Measurements from ENCODE around the gene LRRC2.

The LRRC2 gene, protein sequence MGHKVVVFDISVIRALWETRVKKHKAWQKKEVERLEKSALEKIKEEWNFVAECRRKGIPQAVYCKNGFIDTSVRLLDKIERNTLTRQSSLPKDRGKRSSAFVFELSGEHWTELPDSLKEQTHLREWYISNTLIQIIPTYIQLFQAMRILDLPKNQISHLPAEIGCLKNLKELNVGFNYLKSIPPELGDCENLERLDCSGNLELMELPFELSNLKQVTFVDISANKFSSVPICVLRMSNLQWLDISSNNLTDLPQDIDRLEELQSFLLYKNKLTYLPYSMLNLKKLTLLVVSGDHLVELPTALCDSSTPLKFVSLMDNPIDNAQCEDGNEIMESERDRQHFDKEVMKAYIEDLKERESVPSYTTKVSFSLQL

DNA sequence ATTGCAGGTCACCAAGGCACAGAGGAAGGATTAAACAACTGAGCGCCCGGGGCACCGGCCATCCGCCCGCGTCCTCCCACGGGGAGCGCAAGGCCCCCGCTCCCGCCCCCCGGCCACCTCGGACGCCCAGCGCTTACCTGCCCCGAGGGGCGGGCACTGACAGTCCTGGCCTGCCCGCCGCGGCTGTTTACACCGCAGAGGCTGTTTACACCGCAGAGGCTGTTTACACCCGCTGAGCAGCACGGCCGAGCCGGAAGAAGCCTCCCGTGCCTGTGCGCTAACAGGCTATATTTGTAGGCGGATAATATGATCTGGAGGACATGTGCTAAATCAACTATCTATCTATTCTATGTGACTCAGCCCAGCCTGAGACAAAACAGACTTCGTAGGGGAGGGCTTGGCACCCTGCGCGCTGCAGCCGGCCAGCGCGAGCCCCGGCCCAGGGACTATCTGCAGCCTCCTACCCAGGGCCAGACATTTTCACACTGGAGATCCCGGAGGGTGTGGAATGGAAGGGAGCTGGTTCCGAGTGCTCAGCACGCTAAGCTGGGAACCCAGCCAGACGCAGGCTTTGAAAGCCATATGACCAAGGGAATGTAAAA lies at the start of gene LRRC2:
Gene LRRC2 (minus strand): TSS at position 263 of the 602 bp plus-strand sequence. CDS start 14,711 bp downstream, outside the sequence.
- H4K20me1 ChIP-seq (ENCODE audit: insufficient read depth, low read length), result no peaks in the 10 kb centered on the region
- H3K79me2 ChIP-seq (ENCODE audit: insufficient read depth, low read length), result no peaks in the 10 kb centered on the region
- H3K27ac ChIP-seq (ENCODE audit: low read length), result no peak within 1 kb of the TSS
- H3K27me3 ChIP-seq (ENCODE audit: insufficient read depth, low read length, poor library complexity), result no peaks in the 10 kb centered on the region
- TF ChIP-seq, protein P1, sequence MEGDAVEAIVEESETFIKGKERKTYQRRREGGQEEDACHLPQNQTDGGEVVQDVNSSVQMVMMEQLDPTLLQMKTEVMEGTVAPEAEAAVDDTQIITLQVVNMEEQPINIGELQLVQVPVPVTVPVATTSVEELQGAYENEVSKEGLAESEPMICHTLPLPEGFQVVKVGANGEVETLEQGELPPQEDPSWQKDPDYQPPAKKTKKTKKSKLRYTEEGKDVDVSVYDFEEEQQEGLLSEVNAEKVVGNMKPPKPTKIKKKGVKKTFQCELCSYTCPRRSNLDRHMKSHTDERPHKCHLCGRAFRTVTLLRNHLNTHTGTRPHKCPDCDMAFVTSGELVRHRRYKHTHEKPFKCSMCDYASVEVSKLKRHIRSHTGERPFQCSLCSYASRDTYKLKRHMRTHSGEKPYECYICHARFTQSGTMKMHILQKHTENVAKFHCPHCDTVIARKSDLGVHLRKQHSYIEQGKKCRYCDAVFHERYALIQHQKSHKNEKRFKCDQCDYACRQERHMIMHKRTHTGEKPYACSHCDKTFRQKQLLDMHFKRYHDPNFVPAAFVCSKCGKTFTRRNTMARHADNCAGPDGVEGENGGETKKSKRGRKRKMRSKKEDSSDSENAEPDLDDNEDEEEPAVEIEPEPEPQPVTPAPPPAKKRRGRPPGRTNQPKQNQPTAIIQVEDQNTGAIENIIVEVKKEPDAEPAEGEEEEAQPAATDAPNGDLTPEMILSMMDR (IDR thresholded peaks at IDR 0.05; ENCODE audit: borderline replicate concordance, extremely low read depth, low read length, poor library complexity, severe bottlenecking), result no peak
- no peak for TF ChIP-seq EZH2 (IDR thresholded peaks at IDR 0.05; ENCODE audit: borderline replicate concordance, low read depth, low read length, severe bottlenecking)
- ATAC-seq (ENCODE audit: insufficient read depth, low read depth) (no peak), DNase-seq (no peak)
- no peak within 1 kb of the TSS for H3K9ac ChIP-seq (ENCODE audit: low read depth, low read length)
- H3K36me3 ChIP-seq (ENCODE audit: insufficient read depth, low read length), result no peaks in the 10 kb centered on the region
- H3K9me3 ChIP-seq (ENCODE audit: insufficient read depth, low read length, severe bottlenecking), result peaks cover 4% of the 10 kb centered on the region
- no peak within 1 kb of the TSS for H3K4me2 ChIP-seq (ENCODE audit: insufficient read depth, low read length)
- H3K4me1 ChIP-seq (ENCODE audit: insufficient read depth, low read length), result no peaks in the 10 kb centered on the region
- H3K4me3 ChIP-seq (ENCODE audit: low read depth in 1 of 2, low read length in 2 of 2), result no peak within 1 kb of the TSS
- no peak within 1 kb of the TSS for H2AFZ ChIP-seq (ENCODE audit: low read depth, low read length)

DNA sequence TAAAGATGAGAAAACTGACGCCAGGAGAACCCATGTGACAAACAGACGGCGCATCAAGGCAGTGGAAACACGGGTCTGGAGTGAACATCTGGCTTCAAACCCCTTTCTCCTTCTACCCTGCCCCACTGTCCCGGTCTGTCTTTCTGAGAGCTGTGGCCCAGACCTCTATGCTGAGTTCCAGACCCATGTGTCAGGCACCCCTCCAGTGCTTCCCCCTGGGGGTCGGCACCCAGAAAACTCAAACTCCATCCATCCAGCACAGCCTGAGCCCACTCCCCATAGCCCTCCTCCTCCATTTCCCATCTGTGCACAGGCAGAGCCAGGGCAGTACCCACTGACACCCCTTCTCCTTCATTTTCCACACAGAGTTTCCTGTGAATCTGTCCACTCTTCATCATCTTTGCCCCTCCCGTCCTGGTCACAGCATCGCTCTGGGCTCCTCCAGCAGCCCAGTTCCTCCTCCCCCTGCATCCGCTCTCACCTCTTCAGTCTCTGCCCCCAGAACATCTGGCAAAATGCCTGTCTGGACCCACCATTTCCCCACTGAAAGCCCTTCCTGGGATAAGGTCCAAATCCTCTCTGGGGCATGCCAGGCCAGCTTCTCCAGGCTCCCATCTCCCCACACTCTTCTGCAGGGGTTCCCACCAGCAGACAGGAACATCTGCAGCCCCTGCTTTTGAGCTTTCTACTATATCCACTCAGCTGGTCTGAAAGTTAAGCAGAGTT lies 49.1 kb upstream of the LRRC2 start:
- no peak overlapping the region for H3K9ac ChIP-seq (ENCODE audit: low read depth, low read length)
- H3K4me2 ChIP-seq (ENCODE audit: insufficient read depth, low read length), result no peak overlapping the region
- no peaks in the 10 kb centered on the region for H3K4me1 ChIP-seq (ENCODE audit: insufficient read depth, low read length)
- ATAC-seq (ENCODE audit: insufficient read depth, low read depth) (no peak), DNase-seq (no peak)
- no peak overlapping the region for H3K4me3 ChIP-seq (ENCODE audit: low read depth in 1 of 2, low read length in 2 of 2)
- TF ChIP-seq EZH2 (IDR thresholded peaks at IDR 0.05; ENCODE audit: borderline replicate concordance, low read depth, low read length, severe bottlenecking), result no peak
- TF ChIP-seq, protein P1 (IDR thresholded peaks at IDR 0.05; ENCODE audit: borderline replicate concordance, extremely low read depth, low read length, poor library complexity, severe bottlenecking), result no peak
- no peaks in the 10 kb centered on the region for H3K36me3 ChIP-seq (ENCODE audit: insufficient read depth, low read length)
- H3K9me3 ChIP-seq (ENCODE audit: insufficient read depth, low read length, severe bottlenecking), result no peaks in the 10 kb centered on the region
- H2AFZ ChIP-seq (ENCODE audit: low read depth, low read length), result no peak overlapping the region
- no peaks in the 10 kb centered on the region for H4K20me1 ChIP-seq (ENCODE audit: insufficient read depth, low read length)
- no peak overlapping the region for H3K27ac ChIP-seq (ENCODE audit: low read length)
- no peaks in the 10 kb centered on the region for H3K79me2 ChIP-seq (ENCODE audit: insufficient read depth, low read length)
- no peaks in the 10 kb centered on the region for H3K27me3 ChIP-seq (ENCODE audit: insufficient read depth, low read length, poor library complexity)

DNA sequence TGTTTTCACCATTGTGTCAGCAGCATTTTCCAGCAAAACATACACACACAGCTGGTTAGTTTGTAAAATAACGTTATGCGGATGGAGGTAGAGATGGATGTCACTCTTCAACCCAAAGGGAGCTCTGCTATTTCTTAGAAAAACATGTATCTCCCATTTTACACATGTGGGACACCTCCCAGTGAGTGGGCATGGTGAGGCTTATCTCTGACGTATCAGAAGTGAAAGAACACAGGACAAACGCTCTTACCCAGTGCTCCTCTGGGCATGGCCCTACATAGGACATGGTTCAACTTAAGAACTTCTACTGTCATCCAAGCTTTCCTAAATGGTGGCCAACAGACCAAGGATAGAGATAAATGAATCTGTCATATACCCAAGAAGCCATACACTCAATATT lies 48.3 kb upstream of the LRRC2 start:
- TF ChIP-seq, protein P1 (IDR thresholded peaks at IDR 0.05; ENCODE audit: borderline replicate concordance, extremely low read depth, low read length, poor library complexity, severe bottlenecking), result no peak
- TF ChIP-seq EZH2 (IDR thresholded peaks at IDR 0.05; ENCODE audit: borderline replicate concordance, low read depth, low read length, severe bottlenecking), result no peak
- Histone ChIP-seq H3K27me3 (ENCODE audit: insufficient read depth, low read length, poor library complexity) (no peaks in the 10 kb centered on the region), H3K4me2 (ENCODE audit: insufficient read depth, low read length) (no peak overlapping the region), H2AFZ (ENCODE audit: low read depth, low read length) (no peak overlapping the region), H3K4me3 (ENCODE audit: low read depth in 1 of 2, low read length in 2 of 2) (no peak overlapping the region), H3K36me3 (ENCODE audit: insufficient read depth, low read length) (no peaks in the 10 kb centered on the region), H3K9ac (ENCODE audit: low read depth, low read length) (no peak overlapping the region), H3K9me3 (ENCODE audit: insufficient read depth, low read length, severe bottlenecking) (no peaks in the 10 kb centered on the region), H3K79me2 (ENCODE audit: insufficient read depth, low read length) (no peaks in the 10 kb centered on the region), H3K27ac (ENCODE audit: low read length) (no peak overlapping the region), H4K20me1 (ENCODE audit: insufficient read depth, low read length) (no peaks in the 10 kb centered on the region), H3K4me1 (ENCODE audit: insufficient read depth, low read length) (no peaks in the 10 kb centered on the region)
- no peak for DNase-seq
- no peak for ATAC-seq (ENCODE audit: insufficient read depth, low read depth)

Data from DND-41 (cell line).